ENCODE results near the gene SERPINB4.

- no peak for TF ChIP-seq CTCF (IDR thresholded peaks at IDR 0.05)
- TF ChIP-seq EZH2phosphoT487 (IDR thresholded peaks at IDR 0.05): no peak
- no peak for TF ChIP-seq EZH2 (IDR thresholded peaks at IDR 0.05)
Measured at GRCh38 chr18:63617915-63618234, 26.2 kb downstream of the SERPINB4 start.
